Measurements from ENCODE around the gene NUP214. TPM values are rescaled to one million over a fixed set of nuclear protein-coding genes. Genes with fewer than 3 reads are reported as not detected.

Gene NUP214
- total and polyA plus RNA-seq, 2 of the 4 experiments (the other 2 are of a cell fraction), result 7.9 to 13.4 TPM

- Histone ChIP-seq H3K23ac (ENCODE audit: low read depth, low read length) (no peak overlapping the region), H2BK5ac (ENCODE audit: low read depth, low read length, poor library complexity, severe bottlenecking) (no peak overlapping the region), H2BK20ac (ENCODE audit: low read depth, low read length) (no peak overlapping the region), H3K36me3 (ENCODE audit: control insufficient read depth, insufficient read depth, low read length) (no peaks in the 10 kb centered on the region), H4K8ac (ENCODE audit: low read depth in 2 of 2, low read length in 2 of 2) (no peak overlapping the region), H3K4me3 (ENCODE audit: insufficient read depth, low read depth, low read length) (peak overlapping the region; percentile 66), H2BK120ac (ENCODE audit: low read depth, low read length) (no peak overlapping the region), H4K5ac (ENCODE audit: low read depth, low read length) (no peak overlapping the region), H2AK9ac (replicated peaks; ENCODE audit: low read depth, low read length, poor library complexity) (no peak overlapping the region), H4K91ac (ENCODE audit: insufficient read depth, low read depth, low read length) (no peak overlapping the region), H2AK5ac (ENCODE audit: low read depth, low read length) (peak overlapping the region; percentile 29; the same call in 1 of the 2 replicates), H4K20me1 (ENCODE audit: insufficient read depth, low read length) (no peaks in the 10 kb centered on the region), H3K56ac (ENCODE audit: extremely low read depth, insufficient read depth, low read length) (no peak overlapping the region), H3K18ac (ENCODE audit: low read depth, low read length) (no peak overlapping the region), H3K14ac (replicated peaks; ENCODE audit: low read depth, low read length) (no peak overlapping the region), H3K27me3 (ENCODE audit: control insufficient read depth, insufficient read depth, low read length) (peaks cover 64% of the 10 kb centered on the region), H3K9me3 (ENCODE audit: control insufficient read depth, insufficient read depth, low read length) (no peaks in the 10 kb centered on the region), H3K9ac (ENCODE audit: low read depth, low read length) (no peak overlapping the region), H3K4me1 (ENCODE audit: control insufficient read depth, insufficient read depth, low read length) (no peaks in the 10 kb centered on the region), H3K4me2 (ENCODE audit: low read depth, low read length) (peak overlapping the region; percentile 49; the same call in 1 of the 2 replicates), H2AFZ (replicated peaks; ENCODE audit: low read length, poor library complexity) (peak overlapping the region; percentile 87), H3K9me1 (ENCODE audit: insufficient read depth, low read length) (peaks cover 5% of the 10 kb centered on the region; the same call in 1 of the 2 replicates), H3K27ac (ENCODE audit: insufficient read depth, low read length) (no peak overlapping the region), H3K4ac (ENCODE audit: low read depth, low read length) (no peak overlapping the region), H2BK15ac (ENCODE audit: low read depth, low read length) (no peak overlapping the region), H3K79me1 (ENCODE audit: low read depth in 1 of 2, low read length in 2 of 2) (no peaks in the 10 kb centered on the region)
- ATAC-seq (ENCODE audit: low read depth) (peak; percentile 93), DNase-seq (peak; percentile 78)
- BruUV-seq (replicated peaks), result no TSS peak
- CTCF ChIA-PET, result no interaction called here
- in situ Hi-C loops (cut with MboI; ENCODE audit: low sequenced_read_pairs), result no loop called here
- intact Hi-C loops (cut with micrococcal nuclease), result loop anchor here (1.0 to 2.0 kb wide), 3 partner anchors 11 to 99 kb away; partner anchors contain the start of gene PLPP7
- WGBS, 2 experiments (ENCODE audit: extremely low coverage in 2 of 2, insufficient read length in 1 of 2), result 2% methylated on average over 34 of the region's 59 CpGs; no CpG with 5 or more reads in 1 of the 2 experiments
- dilution Hi-C loops (cut with HindIII; ENCODE audit: low sequenced_read_pairs, unreplicated experiment), result no loop called here
- POLR2A ChIA-PET (ENCODE audit: unreplicated experiment), result no interaction called here
- TF ChIP-seq MAZ (IDR thresholded peaks at IDR 0.05; ENCODE audit: borderline replicate concordance, low read depth, low read length) (peak; percentile 70; the same call in 1 of the 2 replicates), RAD21 (IDR thresholded peaks at IDR 0.05; ENCODE audit: low read length) (no peak), MXI1 (IDR thresholded peaks at IDR 0.05; ENCODE audit: borderline replicate concordance, low read depth, low read length) (no peak), SMC3 (IDR thresholded peaks at IDR 0.05; ENCODE audit: low read depth, low read length) (no peak)
Observed at GRCh38 chr9:131277910-131278701, 152.7 kb downstream of the NUP214 start.
